HG03342 (cell line): ENCODE data around the gene LPAR5.

Experiments used
- ATAC-seq: cut with Tn5 transposase; IDR thresholded peaks from one replicate; pipeline ENCODE4 v1.9.1; 2021; ENCODE audit warnings: mild to moderate bottlenecking, moderate library complexity; ENCODE audit not compliant: unreplicated experiment

The LPAR5 gene

GRCh38 chr12:6639151-6639801 lies 3.5 kb upstream of the LPAR5 start:
- no peak for ATAC-seq

- ATAC-seq = no peak
Observed at GRCh38 chr12:6638305-6638704, 2.5 kb upstream of the LPAR5 start.

DNA sequence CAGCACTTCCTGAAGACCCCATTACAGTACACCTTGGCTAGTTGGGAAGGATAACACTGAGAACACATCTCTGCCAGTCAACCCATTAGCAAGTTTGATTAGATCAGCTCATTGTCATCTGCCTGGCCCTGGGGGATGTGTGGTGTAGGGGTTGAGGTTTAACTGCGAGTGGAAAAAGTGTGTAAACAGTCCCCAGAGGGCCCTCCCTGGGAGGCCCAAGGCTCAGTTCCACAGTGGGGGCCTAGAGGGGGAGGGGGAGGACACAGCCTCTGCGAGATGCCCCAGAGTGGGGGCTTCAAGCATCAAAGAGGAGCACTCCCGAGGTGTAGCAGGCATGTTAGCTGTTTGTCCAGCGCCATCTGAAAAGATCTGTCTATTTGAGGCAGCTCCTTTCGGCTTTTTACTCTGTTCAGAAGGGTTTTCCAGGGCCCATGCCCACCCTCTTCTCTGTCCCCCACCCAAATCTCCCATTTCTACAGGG lies 344 bp downstream of the LPAR5 start:
- peak; percentile 43 for ATAC-seq

DNA sequence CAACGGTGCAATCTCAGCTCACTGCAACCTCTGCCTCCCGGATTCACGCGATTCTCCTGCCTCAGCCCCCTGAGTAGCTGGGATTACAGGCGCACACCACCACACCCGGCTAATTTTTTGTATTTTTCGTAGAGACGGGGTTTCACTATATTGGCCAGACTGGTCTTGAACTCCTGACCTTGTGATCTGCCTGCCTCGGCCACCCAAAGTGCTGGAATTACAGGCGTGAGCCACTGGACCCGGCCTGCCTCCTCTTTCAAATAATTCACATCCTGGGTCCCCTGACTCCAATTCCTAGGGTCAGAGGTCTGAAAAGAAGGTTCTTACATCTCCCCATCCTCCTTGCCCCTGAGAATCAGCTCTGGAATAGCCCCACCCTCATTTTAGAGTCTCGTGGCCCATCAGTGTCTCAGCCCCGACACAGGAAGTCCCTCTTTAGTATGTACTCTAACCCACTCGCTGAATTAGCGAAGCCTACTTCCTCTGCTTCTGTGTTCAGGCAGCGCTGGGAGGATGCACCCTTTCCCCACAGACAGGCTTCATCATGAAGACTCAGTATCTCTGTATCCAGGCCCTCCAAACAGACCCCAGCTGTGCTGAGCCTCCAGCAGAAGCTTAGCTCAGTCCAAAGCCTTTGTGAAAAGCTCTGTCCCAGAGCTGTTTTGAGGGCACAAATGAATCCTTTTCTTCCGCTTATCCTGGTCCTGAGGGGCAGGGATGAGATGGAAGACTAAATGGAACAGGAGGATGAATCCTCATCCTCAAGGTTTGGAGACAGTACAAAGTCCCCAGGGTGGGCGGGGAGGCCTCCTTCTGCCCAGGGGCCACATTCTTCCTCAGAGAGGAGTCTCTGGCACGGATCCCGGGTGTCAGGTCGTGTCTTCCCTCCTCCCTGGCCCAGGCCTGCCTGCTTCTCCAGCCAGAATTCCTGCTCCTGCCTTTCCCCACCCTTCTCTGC lies 3.5 kb downstream of the LPAR5 start:
- ATAC-seq = peak; percentile 56

GRCh38 chr12:6631549-6631961 lies 4.2 kb downstream of the LPAR5 start:
- no peak for ATAC-seq

DNA sequence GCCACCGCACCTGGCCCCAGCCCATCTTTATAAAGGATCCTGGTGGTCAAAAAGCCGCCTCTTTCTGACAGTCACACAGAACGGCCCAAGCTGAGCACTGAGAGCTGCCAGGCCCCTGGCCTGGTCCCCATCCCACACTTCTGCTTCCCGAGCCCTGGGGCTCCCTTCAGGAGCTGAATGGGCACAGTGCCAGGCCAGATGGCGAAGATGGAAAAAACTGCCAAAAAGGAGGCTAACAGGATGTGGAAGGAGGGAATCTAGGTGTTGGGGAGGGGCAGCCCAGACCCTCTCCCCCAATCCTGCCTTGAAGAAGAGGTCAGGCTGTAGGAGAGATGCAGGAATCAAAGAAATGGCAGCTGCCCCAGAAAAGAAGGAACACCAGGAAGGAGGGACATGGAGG lies 5.0 kb downstream of the LPAR5 start:
- no peak for ATAC-seq

GRCh38 chr12:6627616-6628015 lies 8.1 kb downstream of the LPAR5 start:
- no peak for ATAC-seq

DNA sequence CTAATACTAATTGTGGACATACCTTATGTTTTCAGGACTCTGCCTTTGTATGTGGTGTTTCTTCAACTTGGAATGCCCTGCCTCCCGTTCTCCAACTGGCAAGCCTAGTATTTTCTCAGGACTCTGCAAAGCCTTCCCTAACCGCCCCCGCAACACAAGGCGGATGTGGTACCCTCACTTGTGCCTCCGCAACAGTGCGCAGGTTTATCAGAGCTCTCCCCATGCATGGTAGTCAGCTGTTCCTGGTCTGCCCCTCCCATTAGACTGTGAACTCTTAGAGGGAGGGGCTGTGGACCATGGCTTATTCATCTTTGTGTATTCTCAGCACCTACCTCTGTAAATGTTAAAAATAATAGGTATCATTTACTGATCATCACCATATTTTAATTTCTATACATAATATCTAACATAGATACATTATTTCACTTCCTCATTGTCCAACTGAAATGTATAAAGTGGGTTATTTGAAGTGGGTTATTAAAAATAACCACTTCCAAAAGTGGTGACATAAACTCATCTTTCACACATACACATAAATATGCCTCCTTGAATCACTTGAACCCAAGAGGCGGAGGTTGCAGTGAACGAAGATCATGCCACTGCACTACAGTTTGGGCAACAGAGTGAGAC lies 9.0 kb downstream of the LPAR5 start:
- no peak for ATAC-seq

GRCh38 chr12:6620885-6621274 lies 14.9 kb downstream of the LPAR5 start:
- ATAC-seq = no peak

DNA sequence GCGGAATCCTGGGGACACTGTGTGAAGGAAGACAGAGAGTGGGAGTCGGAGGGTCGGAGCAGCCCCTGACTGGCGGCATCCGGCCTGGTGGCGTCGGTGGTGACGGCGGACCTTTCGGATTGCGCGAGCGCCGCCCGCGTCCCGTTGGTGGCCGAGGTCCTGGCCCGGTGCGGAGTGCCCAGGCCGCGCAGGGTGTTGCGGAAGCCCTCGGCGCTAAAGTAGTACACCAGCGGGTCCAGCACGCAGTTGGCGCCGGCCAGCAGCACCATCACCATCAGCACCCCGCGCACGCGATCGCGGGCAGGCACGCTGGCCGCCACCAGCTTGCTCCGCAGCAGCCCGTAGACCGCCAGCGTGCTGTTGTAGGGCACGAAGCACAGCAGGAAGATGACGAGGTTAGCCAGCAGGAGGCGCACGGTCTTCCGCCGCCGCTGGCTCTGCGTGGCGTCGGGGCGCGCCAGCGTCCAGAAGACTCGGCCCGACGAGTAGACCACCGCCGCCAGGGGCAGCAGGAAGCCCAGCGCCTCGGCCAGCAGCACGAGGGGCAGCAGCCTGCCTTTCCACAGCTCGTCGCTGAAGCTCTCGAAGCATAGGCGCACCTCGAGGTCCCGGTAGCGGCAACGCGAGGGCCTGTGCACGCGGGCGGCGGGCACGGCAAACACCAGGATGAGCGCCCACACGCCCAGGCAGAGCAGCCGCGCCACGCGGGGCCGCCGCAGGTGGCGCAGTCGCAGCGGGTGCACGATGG lies 15.4 kb downstream of the LPAR5 start:
- ATAC-seq = no peak

DNA sequence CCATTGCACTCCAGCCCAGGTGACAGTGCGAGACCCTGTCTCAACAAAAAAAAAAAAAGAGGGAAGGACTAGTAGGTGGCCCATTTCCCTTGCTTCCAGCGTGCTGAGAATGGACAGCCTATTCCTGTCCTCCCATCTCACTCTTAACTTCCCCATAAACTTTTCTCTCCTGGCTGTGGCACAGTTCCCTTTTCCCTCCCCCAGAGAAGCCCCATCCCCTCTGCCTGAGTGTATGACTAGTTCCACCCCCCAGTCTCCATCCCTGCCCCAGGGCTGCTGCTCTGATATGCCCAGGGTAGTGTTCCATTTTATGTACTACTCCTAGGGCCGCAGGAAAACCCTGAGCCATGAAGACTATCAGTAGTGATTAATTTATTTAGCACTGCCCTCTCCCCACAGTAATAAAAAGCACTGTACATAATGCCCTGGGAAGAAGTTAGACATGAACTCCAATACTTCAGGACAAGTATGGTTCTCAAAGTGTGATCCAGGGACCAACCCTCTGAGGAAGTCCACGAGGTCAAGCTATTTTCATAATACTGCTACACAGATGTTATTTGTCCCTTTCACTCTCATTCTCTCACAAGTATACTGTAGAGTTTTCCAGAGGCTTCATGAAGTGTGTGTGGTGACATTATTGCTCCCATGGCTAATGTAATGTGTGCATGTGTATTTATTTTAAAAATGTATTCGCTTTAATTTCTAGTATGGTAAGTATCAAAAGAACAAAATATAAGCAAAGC lies 17.1 kb downstream of the LPAR5 start:
- no peak for ATAC-seq

DNA sequence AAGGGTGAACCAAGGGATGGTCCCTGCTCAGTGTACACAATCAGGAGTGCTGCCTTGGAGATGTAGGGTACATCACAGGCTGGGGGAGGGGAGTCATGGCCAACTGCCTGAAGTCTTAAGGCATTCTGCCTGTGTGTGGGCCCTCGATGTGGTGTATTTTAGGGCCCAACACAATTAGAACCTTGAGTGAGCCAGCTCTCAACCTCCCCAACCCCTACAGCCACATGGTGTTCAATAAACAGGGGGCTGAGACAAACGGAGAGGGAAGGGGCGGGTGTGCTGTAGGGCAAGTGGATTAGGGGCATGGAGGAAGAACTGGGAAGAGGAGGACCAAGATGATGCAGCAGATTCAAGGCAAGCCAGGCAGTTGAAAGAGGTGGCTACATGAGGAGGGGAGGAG lies 20.0 kb downstream of the LPAR5 start:
- ATAC-seq = no peak

- ATAC-seq = no peak
Observed at GRCh38 chr12:6614513-6615172, 21.1 kb downstream of the LPAR5 start.

DNA sequence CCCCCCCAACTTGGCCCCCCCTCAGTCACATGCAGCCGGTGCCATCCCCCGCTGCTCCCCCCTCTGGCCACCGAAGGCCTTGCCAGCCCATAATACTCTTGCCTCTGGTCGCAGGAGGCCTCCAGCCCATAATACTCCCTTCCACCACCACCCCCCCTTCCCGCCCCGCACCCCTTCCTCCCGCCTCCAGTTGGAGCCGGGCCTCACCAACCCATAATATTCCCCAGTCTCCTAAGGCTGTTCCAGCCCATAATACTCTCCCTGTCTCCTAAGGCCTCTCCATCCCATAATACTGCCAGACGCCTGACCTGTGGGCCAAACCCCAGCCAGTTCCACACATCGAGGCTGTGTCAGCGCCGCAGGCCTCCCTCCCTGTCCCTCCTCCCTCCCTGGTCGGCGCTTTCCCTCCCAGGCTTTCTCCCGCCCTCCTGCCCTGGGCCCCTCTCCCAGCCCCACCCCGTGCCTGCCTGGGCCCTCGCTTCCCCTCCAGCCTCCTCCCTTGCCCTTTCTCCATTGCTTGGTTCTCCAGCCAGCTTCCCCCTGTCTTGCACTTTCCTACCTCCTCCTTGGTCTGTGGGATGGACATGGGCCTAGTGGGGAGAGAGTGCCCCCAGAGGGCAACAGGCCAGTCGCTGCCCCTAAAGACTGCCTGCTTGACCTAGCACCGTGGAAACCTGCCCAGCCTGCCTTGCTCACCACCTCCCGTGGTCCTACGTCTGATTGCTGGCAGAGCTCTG lies 21.8 kb downstream of the LPAR5 start:
- ATAC-seq = no peak

DNA sequence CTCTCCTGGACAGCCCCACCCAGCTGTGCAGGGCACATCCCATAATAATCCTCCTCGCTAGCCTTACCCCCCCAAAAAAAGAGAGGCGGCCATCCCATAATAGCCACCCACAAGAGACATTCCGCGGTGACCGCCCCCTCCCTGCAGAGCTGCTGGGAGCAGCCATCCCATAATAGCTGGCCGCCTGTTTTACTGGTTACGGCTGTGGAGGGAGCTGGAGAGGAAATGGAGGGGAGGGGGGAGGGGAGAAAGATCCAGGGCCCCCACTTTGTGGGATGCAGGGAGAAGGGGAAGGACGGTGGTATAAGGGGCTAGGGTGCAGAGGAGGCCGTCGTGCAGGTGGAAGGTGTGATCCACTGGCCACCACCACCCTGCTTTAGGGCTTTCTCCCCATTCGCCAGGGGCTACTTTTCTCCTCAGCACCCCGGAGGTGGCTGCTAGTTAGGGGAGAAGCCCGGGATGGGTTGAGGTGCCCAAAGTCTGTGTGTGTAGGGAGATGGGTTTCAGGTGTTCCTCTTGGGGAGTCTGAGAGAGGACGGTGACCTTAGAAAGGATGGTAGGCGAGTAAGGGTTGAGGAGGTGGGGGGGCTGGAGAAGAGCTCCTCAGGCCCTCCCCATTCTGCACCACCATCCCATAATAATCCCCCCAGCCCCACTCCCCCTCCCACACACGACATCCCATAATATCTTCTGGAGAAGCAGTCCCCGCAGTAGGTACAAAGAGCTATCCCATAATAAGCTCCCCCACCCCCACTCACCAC lies 22.6 kb downstream of the LPAR5 start:
- no peak for ATAC-seq

DNA sequence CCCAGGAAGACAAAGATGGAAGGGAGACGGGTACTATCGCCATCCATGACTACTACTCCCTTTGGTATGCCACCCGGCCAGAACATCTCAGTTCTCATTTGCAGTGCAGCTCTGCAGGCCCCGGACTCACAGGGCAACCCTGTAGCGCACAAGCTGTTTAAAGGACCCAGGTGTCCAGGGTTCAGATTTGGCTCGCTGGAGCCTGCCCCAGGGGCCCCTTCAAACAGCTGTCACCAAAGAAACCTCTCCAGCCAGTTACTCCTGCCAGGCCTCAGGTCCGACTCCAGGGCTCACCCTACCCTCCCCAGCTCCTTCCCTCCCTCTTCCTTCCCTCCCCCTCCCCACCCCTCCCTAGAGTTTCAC lies 23.1 kb downstream of the LPAR5 start:
- no peak for ATAC-seq

GRCh38 chr12:6612247-6612646 lies 23.5 kb downstream of the LPAR5 start:
- no peak for ATAC-seq

GRCh38 chr12:6608592-6609281 lies 27.0 kb downstream of the LPAR5 start:
- no peak for ATAC-seq
